Omental fat pad (tissue), 4 donors: Measurements from ENCODE around the gene ATP1A1. TPM values are rescaled to one million over a fixed set of nuclear protein-coding genes. Genes with fewer than 3 reads are reported as not detected.

Experiments used
- ATAC-seq: fragments of 150-250 bp; one replicate; pipeline ENCODE4 v1.9.1; 2016; ENCODE audit warnings: mild to moderate bottlenecking, moderate library complexity; ENCODE audit not compliant: low FRiP score
- DNase-seq: peaks from one replicate; pipeline ENCODE4 v3.0.0-alpha.2; 2019; ENCODE audit warnings: low spot score
- CTCF ChIP-seq, 3 donors: fragments of 450-650 bp; IDR thresholded peaks; one replicate each; pipeline ENCODE4 v1.5.1; 2016 to 2017; ENCODE audit warnings: antibody characterized with exemption in 3 of 3, mild to moderate bottlenecking in 3 of 3, moderate library complexity in 2 of 3
- total RNA-seq, 4 donors: library from RNA; depleted of rRNA; stranded (reverse); fragments of >200 nt; gene quantifications; one replicate each; pipeline ENCODE4 v1.1.0, GENCODE V29; 2016

The ATP1A1 gene
- total RNA-seq, 4 donors from 2014 or later = 188 to 490 (median 254) TPM

GRCh38 chr1:116412480-116412798, 39.4 kb downstream of the ATP1A1 start:
- DNase-seq (no peak), ATAC-seq (no peak)
- TF ChIP-seq CTCF (IDR thresholded peaks at IDR 0.05) = no peak

GRCh38 chr1:116412898-116413297, 39.9 kb downstream of the ATP1A1 start:
- ATAC-seq (no peak), DNase-seq (no peak)
- TF ChIP-seq CTCF (IDR thresholded peaks at IDR 0.05) = no peak

- ATAC-seq (no peak), DNase-seq (no peak)
- TF ChIP-seq CTCF (IDR thresholded peaks at IDR 0.05) = no peak
These were observed 40.4 kb downstream of the ATP1A1 start for GRCh38 chr1:116413414-116413813.

- no peak for DNase-seq
- no peak for ATAC-seq
- TF ChIP-seq CTCF (IDR thresholded peaks at IDR 0.05) = no peak
These were observed 41.3 kb downstream of the ATP1A1 start for GRCh38 chr1:116414364-116414763.

GRCh38 chr1:116415200-116415698, 42.2 kb downstream of the ATP1A1 start:
- ATAC-seq (no peak), DNase-seq (no peak)
- no peak for TF ChIP-seq CTCF (IDR thresholded peaks at IDR 0.05)

- ATAC-seq (no peak), DNase-seq (no peak)
- TF ChIP-seq CTCF (IDR thresholded peaks at IDR 0.05) = no peak
These were observed 42.9 kb downstream of the ATP1A1 start for GRCh38 chr1:116415699-116416533.
